Mesenchymal stem cell (in vitro differentiated cells and primary cell): ENCODE results near the gene OTX2.

ENCODE experiments used
- DNase-seq: peaks from one replicate; pipeline ENCODE4 v3.0.0-alpha.2; 2013
- H2AFZ ChIP-seq: one replicate; pipeline ENCODE4 v1.6.1; 2013; ENCODE audit warnings: low read depth, mild to moderate bottlenecking, control low read depth, inconsistent platforms, low read length, moderate library complexity
- H2AK5ac ChIP-seq: 2 replicates; pipeline ENCODE4 v1.6.1; 2013; ENCODE audit warnings: low read length, moderate library complexity, mild to moderate bottlenecking, inconsistent platforms; ENCODE audit not compliant: severe bottlenecking
- H2BK120ac ChIP-seq: one replicate; pipeline ENCODE4 v1.6.1; 2013; ENCODE audit warnings: low read depth, mild to moderate bottlenecking, inconsistent platforms, low read length, moderate library complexity
- H2BK12ac ChIP-seq, 2 experiments: one replicate each; pipeline ENCODE4 v1.6.1; 2013; ENCODE audit warnings: inconsistent platforms in 2 of 2, low read length in 2 of 2, mild to moderate bottlenecking in 2 of 2, moderate library complexity in 2 of 2, control low read depth in 1 of 2
- H2BK15ac ChIP-seq: one replicate; pipeline ENCODE4 v1.6.1; 2013; ENCODE audit warnings: mild to moderate bottlenecking, low read depth, inconsistent platforms; ENCODE audit not compliant: poor library complexity, severe bottlenecking
- H2BK5ac ChIP-seq: 2 replicates; pipeline ENCODE4 v1.6.1; 2013; ENCODE audit warnings: low read depth, mild to moderate bottlenecking, low read length, control low read depth, inconsistent platforms; ENCODE audit not compliant: poor library complexity, severe bottlenecking
- H3K14ac ChIP-seq, 2 experiments: one replicate each; pipeline ENCODE4 v1.6.1; 2013; ENCODE audit warnings: inconsistent platforms in 2 of 2, low read length in 2 of 2, control low read depth in 1 of 2, mild to moderate bottlenecking in 1 of 2, moderate library complexity in 1 of 2
- H3K18ac ChIP-seq, 2 experiments: one replicate each; pipeline ENCODE4 v1.6.1; 2013; ENCODE audit warnings: inconsistent platforms in 2 of 2, low read length in 2 of 2, control low read depth in 1 of 2, low read depth in 1 of 2, mild to moderate bottlenecking in 1 of 2
- H3K23ac ChIP-seq, 2 experiments: one replicate each; pipeline ENCODE4 v1.6.1; 2013; ENCODE audit warnings: inconsistent platforms in 2 of 2, low read length in 2 of 2, mild to moderate bottlenecking in 2 of 2, moderate library complexity in 2 of 2, control low read depth in 1 of 2
- H3K27ac ChIP-seq: 2 replicates; pipeline ENCODE4 v1.5.1; 2013; ENCODE audit warnings: mild to moderate bottlenecking, moderate library complexity, low read length, control low read depth, inconsistent platforms; ENCODE audit not compliant: poor library complexity, severe bottlenecking
- H3K27me3 ChIP-seq, 2 experiments: 2 replicates each; pipeline versions ENCODE4 v1.6.1 to v1.7.0; 2013; ENCODE audit warnings: low read length in 2 of 2, mild to moderate bottlenecking in 2 of 2, moderate library complexity in 2 of 2, control low read depth in 1 of 2, inconsistent platforms in 1 of 2; ENCODE audit not compliant: control insufficient read depth in 1 of 2, insufficient read depth in 1 of 2
- H3K36me3 ChIP-seq, 2 experiments: 2 replicates each; pipeline versions ENCODE4 v1.6.1 to v1.7.0; 2013; ENCODE audit warnings: low read length in 2 of 2, control low read depth in 1 of 2, inconsistent platforms in 1 of 2, low read depth in 1 of 2, mild to moderate bottlenecking in 1 of 2; ENCODE audit not compliant: insufficient read depth in 2 of 2, control insufficient read depth in 1 of 2
- H3K4ac ChIP-seq, 2 experiments: one replicate each; pipeline ENCODE4 v1.6.1; 2013; ENCODE audit warnings: inconsistent platforms in 2 of 2, low read length in 2 of 2, mild to moderate bottlenecking in 2 of 2, moderate library complexity in 2 of 2, control low read depth in 1 of 2, low read depth in 1 of 2
- H3K4me1 ChIP-seq: 2 replicates; pipeline ENCODE4 v1.6.1; 2013; ENCODE audit warnings: low read depth, low read length, control low read depth; ENCODE audit not compliant: control insufficient read depth, insufficient read depth
- H3K4me2 ChIP-seq: 2 replicates; pipeline ENCODE4 v1.6.1; 2013; ENCODE audit warnings: low read length, mild to moderate bottlenecking, inconsistent platforms; ENCODE audit not compliant: poor library complexity, severe bottlenecking
- H3K4me3 ChIP-seq, 2 experiments: 2 replicates each; pipeline versions ENCODE4 v1.5.1 to v1.7.0; 2013; ENCODE audit warnings: low read length in 2 of 2, mild to moderate bottlenecking in 2 of 2, control low read depth in 1 of 2, low read depth in 1 of 2; ENCODE audit not compliant: insufficient read depth in 1 of 2
- H3K79me1 ChIP-seq: replicated peaks from 2 replicates; pipeline ENCODE4 v1.6.1; 2013; ENCODE audit warnings: mild to moderate bottlenecking, control low read depth, low read length, inconsistent platforms; ENCODE audit not compliant: poor library complexity, severe bottlenecking
- H3K9ac ChIP-seq: 2 replicates; pipeline ENCODE4 v1.7.0; 2013; ENCODE audit warnings: mild to moderate bottlenecking, low read length, moderate library complexity
- H3K9me3 ChIP-seq: 2 replicates; pipeline ENCODE4 v1.7.0; 2013; ENCODE audit warnings: mild to moderate bottlenecking, low read length; ENCODE audit not compliant: control insufficient read depth
- H4K8ac ChIP-seq: one replicate; pipeline ENCODE4 v1.6.1; 2013; ENCODE audit warnings: inconsistent platforms, mild to moderate bottlenecking, low read length, moderate library complexity
- H4K91ac ChIP-seq: one replicate; pipeline ENCODE4 v1.6.1; 2013; ENCODE audit warnings: mild to moderate bottlenecking, low read length, inconsistent platforms
- WGBS: methylation state at CpG from one replicate; pipeline ENCODE4 v1.1.7; 2013; ENCODE audit warnings: mixed read lengths; 5-methylcytosine and 5-hydroxymethylcytosine counted together

Gene OTX2

DNA sequence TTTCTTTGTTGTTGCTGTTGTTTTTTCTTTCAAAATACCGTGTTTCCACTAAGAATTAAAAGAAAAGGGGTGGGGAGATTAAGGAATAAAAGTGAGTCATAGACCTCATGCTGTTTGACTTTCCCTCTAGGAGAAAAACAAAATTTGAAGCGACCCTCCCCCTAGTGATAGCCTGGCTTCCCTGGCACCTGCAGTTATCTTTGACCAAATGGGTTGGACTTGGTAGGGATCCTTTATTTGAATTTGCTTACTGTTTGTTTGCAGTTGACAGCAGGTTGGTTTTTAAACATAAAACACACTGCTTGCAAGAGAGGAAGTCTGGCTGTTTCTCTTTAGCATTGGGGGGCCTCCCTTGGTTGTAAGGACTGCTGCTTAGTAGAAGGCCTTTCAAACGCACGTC, 14.0 kb downstream of the OTX2 start:
- peaks cover 83 to 85% of the 10 kb centered on the region in 2 experiments for H3K27me3 ChIP-seq
- peaks cover 5% of the 10 kb centered on the region for H3K9me3 ChIP-seq
- no peak overlapping the region for H3K4ac ChIP-seq
- no peak for DNase-seq
- H2BK5ac ChIP-seq, result no peak overlapping the region
- no peak overlapping the region for H4K91ac ChIP-seq
- no peaks in the 10 kb centered on the region for H3K36me3 ChIP-seq
- no peak overlapping the region for H3K18ac ChIP-seq
- no peaks in the 10 kb centered on the region for H3K79me1 ChIP-seq
- H3K27ac ChIP-seq, result no peak overlapping the region
- no peak overlapping the region for H2BK15ac ChIP-seq
- WGBS, result 25% methylated on average over 4 of the region's 4 CpGs
- H2BK120ac ChIP-seq, result no peak overlapping the region
- peaks cover 8% of the 10 kb centered on the region for H3K4me1 ChIP-seq
- no peak overlapping the region for H3K4me2 ChIP-seq
- no peak overlapping the region for H3K4me3 ChIP-seq
- no peak overlapping the region for H2AK5ac ChIP-seq
- H3K23ac ChIP-seq, result no peak overlapping the region
- H4K8ac ChIP-seq, result no peak overlapping the region
- no peak overlapping the region for H3K14ac ChIP-seq
- no peak overlapping the region for H3K9ac ChIP-seq
- no peak overlapping the region for H2AFZ ChIP-seq
- H2BK12ac ChIP-seq, result no peak overlapping the region

- peaks cover 5% of the 10 kb centered on the region for H3K9me3 ChIP-seq
- H2BK120ac ChIP-seq, result no peak overlapping the region
- no peak overlapping the region for H3K4me2 ChIP-seq
- no peak overlapping the region for H3K23ac ChIP-seq
- H2AK5ac ChIP-seq, result no peak overlapping the region
- no peak overlapping the region for H3K27ac ChIP-seq
- no peak overlapping the region for H4K91ac ChIP-seq
- H3K27me3 ChIP-seq, result peaks cover 75 to 80% of the 10 kb centered on the region in 2 experiments
- WGBS, result 12% methylated on average over 17 of the region's 17 CpGs
- no peaks in the 10 kb centered on the region for H3K36me3 ChIP-seq
- H3K4me3 ChIP-seq, result no peak overlapping the region
- no peak overlapping the region for H3K9ac ChIP-seq
- H3K79me1 ChIP-seq, result no peaks in the 10 kb centered on the region
- H4K8ac ChIP-seq, result no peak overlapping the region
- no peak overlapping the region for H2BK12ac ChIP-seq
- H3K18ac ChIP-seq, result no peak overlapping the region
- H3K14ac ChIP-seq, result no peak overlapping the region
- no peak overlapping the region for H2BK15ac ChIP-seq
- H3K4me1 ChIP-seq, result peaks cover 8% of the 10 kb centered on the region
- H3K4ac ChIP-seq, result no peak overlapping the region
- H2AFZ ChIP-seq, result no peak overlapping the region
- no peak overlapping the region for H2BK5ac ChIP-seq
- DNase-seq, result no peak
Observed at GRCh38 chr14:56795284-56795622, 15.0 kb downstream of the OTX2 start.

- peaks cover 3% of the 10 kb centered on the region for H3K9me3 ChIP-seq
- DNase-seq, result no peak
- H3K4me1 ChIP-seq, result peaks cover 8% of the 10 kb centered on the region
- H3K27me3 ChIP-seq, result peaks cover 70 to 77% of the 10 kb centered on the region in 2 experiments
- H2BK5ac ChIP-seq, result no peak overlapping the region
- H4K91ac ChIP-seq, result no peak overlapping the region
- H2BK15ac ChIP-seq, result no peak overlapping the region
- no peaks in the 10 kb centered on the region for H3K36me3 ChIP-seq
- H3K79me1 ChIP-seq, result no peaks in the 10 kb centered on the region
- no peak overlapping the region for H3K4ac ChIP-seq
- no peak overlapping the region for H2BK120ac ChIP-seq
- no peak overlapping the region for H3K9ac ChIP-seq
- H2AK5ac ChIP-seq, result no peak overlapping the region
- H2BK12ac ChIP-seq, result no peak overlapping the region
- H2AFZ ChIP-seq, result no peak overlapping the region
- 5% methylated on average over 56 of the region's 56 CpGs for WGBS
- no peak overlapping the region for H3K27ac ChIP-seq
- H4K8ac ChIP-seq, result no peak overlapping the region
- H3K23ac ChIP-seq, result no peak overlapping the region
- no peak overlapping the region for H3K4me3 ChIP-seq
- H3K18ac ChIP-seq, result no peak overlapping the region
- H3K14ac ChIP-seq, result no peak overlapping the region
- H3K4me2 ChIP-seq, result no peak overlapping the region
Observed at GRCh38 chr14:56794557-56795283, 15.6 kb downstream of the OTX2 start.

DNA sequence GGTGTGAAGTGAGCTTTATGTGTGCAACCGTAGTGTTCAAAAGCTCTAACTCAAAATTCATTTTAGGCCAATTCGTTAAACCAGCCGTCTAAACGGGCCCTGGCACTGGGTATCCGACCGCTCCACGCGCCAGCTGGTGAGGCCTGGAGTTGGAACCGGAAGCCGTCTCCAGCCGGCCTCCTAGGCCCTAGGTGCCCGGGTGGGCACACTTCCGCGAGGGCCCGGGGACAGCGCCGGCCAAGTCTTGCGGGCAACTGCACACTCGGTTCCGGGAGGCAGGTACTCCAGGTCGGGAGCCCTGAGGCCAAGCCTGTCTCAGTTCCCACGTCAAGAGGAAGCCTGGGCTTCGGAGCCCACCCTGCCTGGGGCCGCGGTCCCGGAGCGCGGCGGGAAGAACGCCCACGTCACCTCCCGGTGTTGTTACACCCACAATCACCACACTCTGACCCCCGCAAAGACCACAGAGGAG, 16.2 kb downstream of the OTX2 start:
- Histone ChIP-seq H2BK15ac (no peak overlapping the region), H4K8ac (no peak overlapping the region)

More for the DNA sequence above, 16.2 kb downstream of the OTX2 start:
- Histone ChIP-seq H2AK5ac (no peak overlapping the region), H3K4me2 (no peak overlapping the region), H2BK120ac (no peak overlapping the region), H3K4ac (no peak overlapping the region), H3K36me3 (no peaks in the 10 kb centered on the region), H3K14ac (no peak overlapping the region), H2AFZ (no peak overlapping the region), H3K4me1 (peaks cover 8% of the 10 kb centered on the region), H4K91ac (no peak overlapping the region), H3K4me3 (no peak overlapping the region), H3K18ac (no peak overlapping the region), H2BK5ac (no peak overlapping the region), H3K9me3 (no peaks in the 10 kb centered on the region), H3K27me3 (peaks cover 64 to 74% of the 10 kb centered on the region in 2 experiments), H2BK12ac (no peak overlapping the region), H3K23ac (no peak overlapping the region), H3K79me1 (no peaks in the 10 kb centered on the region), H3K9ac (no peak overlapping the region), H3K27ac (no peak overlapping the region)
- 20% methylated on average over 32 of the region's 33 CpGs for WGBS
- no peak for DNase-seq
